Stimulated activated naive B cell treated with anti-CD40 and anti-IgM and Interleukin-4, amounts not matched to agents 10 μg/mL and 1 μg/mL and 100 μg/mL, for 72 hours (primary cell): ENCODE results near the gene TMEM63A.
"Not testable (repeated sequence)": the region's sequence is repeated elsewhere in the genome, so short reads cannot be mapped to it uniquely, and the experiment has no call there.

Experiments
- ATAC-seq, 2 donors: fragments of 150-1000 bp; cut with Tn5 transposase; replicated peaks; 2 replicates each; pipeline ENCODE4 v1.10.0; 2021; ENCODE audit warnings: moderate library complexity in 1 of 2
- DNase-seq: peaks from one replicate; pipeline ENCODE4 v3.0.0; 2021
- H3K27ac Mint-ChIP-seq: one replicate; pipeline ENCODE4 v1.8.0; 2022; ENCODE audit warnings: mild to moderate bottlenecking, mixed read lengths
- H3K27me3 Mint-ChIP-seq, 2 donors: one replicate each; pipeline ENCODE4 v1.8.0; 2022; ENCODE audit warnings: mixed read lengths in 2 of 2
- H3K36me3 Mint-ChIP-seq, 2 donors: one replicate each; pipeline ENCODE4 v1.8.0; 2022; ENCODE audit warnings: mixed read lengths in 2 of 2, mild to moderate bottlenecking in 1 of 2
- H3K4me1 Mint-ChIP-seq, 2 donors: one replicate each; pipeline ENCODE4 v1.8.0; 2022; ENCODE audit warnings: mixed read lengths in 2 of 2, mild to moderate bottlenecking in 1 of 2
- H3K4me3 Mint-ChIP-seq, 2 donors: one replicate each; pipeline ENCODE4 v1.8.0; 2022; ENCODE audit warnings: mild to moderate bottlenecking in 2 of 2, mixed read lengths in 2 of 2, moderate library complexity in 1 of 2
- H3K9me3 Mint-ChIP-seq, 2 donors: one replicate each; pipeline ENCODE4 v1.8.0; 2022; ENCODE audit warnings: mixed read lengths in 2 of 2, mild to moderate bottlenecking in 1 of 2

TMEM63A gene

DNA sequence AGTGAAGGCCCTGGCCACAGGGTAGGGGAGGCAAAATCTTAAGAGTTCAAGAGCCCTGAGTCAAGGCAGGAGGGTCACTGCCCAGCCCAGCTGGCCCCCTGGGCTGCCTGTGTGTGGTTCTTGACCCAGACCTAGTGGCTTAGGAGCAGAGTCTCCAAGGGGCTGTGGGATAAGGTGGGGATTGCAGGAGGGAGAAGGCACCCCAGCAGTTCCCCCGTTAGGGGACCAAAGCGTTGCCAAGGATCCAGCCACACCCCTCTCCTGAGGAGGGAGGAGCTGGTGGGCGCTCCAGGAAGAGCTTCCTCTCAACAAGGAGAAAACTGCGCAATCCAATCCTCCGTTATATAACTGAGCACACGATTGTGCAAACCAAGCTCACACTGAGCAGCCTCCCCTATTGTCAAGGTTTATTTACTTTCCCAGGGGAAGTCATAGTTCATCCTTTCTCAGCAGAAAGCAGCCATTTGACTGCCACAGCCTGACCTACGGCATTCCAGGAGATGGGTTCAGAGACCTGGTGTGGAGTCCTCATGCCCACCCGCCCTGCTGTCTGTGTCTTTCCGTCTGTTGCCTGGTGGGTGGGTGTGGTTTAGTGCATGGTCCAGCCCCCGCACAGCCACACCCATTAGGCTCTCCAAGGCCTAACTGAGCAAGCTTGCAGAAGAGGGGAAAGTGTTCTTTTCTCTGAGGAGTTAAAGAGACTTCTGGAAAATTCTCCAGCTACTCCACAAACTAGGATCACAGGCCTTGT lies 68.8 kb downstream of the TMEM63A start:
- ATAC-seq = no peak
- Mint-ChIP-seq H3K4me1 (peaks cover 5 to 25% of the 10 kb centered on the region in 2 donors), H3K27me3 (peaks cover 15 to 17% of the 10 kb centered on the region in 2 donors), H3K36me3 (no peaks in the 10 kb centered on the region), H3K9me3 (no peaks in the 10 kb centered on the region), H3K27ac (peak overlapping the region; percentile 9), H3K4me3 (no peak overlapping the region)
- no peak for DNase-seq

DNA sequence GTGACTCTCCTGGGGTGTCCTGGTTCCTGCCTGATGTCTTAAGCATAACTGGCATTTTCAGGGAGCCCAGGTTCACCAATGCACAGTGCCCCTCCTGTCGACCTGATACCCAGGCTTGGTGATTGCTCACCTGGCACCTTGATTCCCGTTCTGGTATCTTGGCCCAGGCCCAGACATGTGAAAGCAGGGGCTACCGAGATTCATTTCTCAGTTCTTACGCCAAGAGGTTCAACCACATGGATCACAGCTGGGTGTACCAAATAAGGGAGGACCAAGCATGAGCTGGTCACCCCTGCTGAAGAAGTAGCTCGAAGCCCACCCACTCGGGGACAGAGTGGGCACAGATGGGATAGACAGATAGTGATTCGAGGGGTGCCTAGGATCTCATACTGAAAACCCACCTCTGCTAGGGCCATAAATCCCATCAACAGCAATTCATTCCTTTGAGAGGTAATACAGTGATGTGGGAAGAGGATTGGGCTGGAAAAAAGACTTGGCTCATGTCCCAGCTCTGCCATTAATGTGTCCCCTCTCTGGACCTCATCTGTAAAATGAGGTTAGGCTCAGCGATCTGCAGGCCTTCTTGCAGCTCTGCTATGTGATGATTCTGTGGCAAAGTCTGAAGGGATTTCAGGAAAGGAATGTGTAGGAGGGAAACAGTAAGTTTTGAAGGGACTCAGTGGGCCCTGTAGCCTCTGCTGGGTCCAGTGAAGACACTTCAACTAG lies 69.5 kb downstream of the TMEM63A start:
- peaks cover 5 to 19% of the 10 kb centered on the region in 2 donors for H3K4me1 Mint-ChIP-seq
- peaks cover 17 to 21% of the 10 kb centered on the region in 2 donors for H3K27me3 Mint-ChIP-seq
- H3K27ac Mint-ChIP-seq = no peak overlapping the region
- ATAC-seq (no peak), DNase-seq (no peak)
- H3K9me3 Mint-ChIP-seq = no peaks in the 10 kb centered on the region
- no peak overlapping the region for H3K4me3 Mint-ChIP-seq
- no peaks in the 10 kb centered on the region for H3K36me3 Mint-ChIP-seq

GRCh38 chr1:225811622-225812487 lies 70.3 kb downstream of the TMEM63A start:
- H3K27ac Mint-ChIP-seq = no peak overlapping the region
- no peaks in the 10 kb centered on the region for H3K9me3 Mint-ChIP-seq
- no peak overlapping the region for H3K4me3 Mint-ChIP-seq
- H3K4me1 Mint-ChIP-seq = peaks cover 5 to 16% of the 10 kb centered on the region in 2 donors
- H3K36me3 Mint-ChIP-seq = no peaks in the 10 kb centered on the region
- DNase-seq (no peak), ATAC-seq (no peak)
- peaks cover 17 to 21% of the 10 kb centered on the region in 2 donors for H3K27me3 Mint-ChIP-seq

DNA sequence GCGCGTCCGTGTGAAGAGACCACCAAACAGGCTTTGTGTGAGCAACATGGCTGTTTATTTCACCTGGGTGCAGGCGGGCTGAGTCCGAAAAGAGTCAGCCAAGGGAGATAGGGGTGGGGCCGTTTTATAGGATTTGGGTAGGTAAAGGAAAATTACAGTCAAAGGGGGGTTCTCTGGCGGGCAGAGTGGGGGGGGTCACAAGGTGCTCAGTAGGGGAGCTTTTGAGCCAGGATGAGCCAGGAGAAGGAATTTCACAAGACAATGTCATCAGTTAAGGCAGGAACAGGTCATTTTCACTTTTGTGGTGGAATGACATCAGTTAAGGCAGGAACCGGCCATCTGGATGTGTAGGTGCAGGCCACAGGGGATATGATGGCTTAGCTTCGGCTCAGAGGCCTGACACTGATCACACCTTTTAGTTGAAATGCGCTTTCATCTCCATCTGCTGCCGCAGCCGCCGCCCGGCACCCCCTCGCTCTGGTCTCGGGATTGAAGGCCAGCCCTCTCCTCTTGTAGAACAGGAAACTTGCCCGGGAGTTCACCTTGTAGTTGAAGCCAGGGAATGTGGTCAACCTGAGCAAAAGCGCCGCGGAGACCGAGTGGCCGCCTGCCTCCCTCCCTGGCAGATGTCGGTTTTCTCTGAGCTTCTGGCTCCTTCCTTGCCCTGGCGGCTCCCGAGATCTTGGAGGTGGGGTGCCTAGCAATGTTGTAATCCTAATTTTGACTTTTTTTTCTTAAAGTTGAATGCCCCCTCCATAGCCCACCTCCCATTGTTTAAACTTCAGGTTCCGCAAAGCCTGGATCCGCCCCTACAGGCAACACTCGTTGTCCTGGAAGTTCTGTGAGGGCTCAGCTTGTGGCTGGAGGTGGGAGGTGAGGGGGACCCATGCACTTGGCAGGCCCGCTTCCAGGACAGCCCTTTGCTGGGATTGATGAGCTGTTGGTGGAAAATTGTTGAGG lies 71.3 kb downstream of the TMEM63A start:
- Mint-ChIP-seq H3K4me1 (peaks cover 5 to 16% of the 10 kb centered on the region in 2 donors), H3K27me3 (peaks cover 17 to 21% of the 10 kb centered on the region in 2 donors), H3K4me3 (peak overlapping the region; percentile 80 to 83), H3K27ac (peak overlapping the region; percentile 62)
- ATAC-seq, H3K9me3 Mint-ChIP-seq, DNase-seq, H3K36me3 Mint-ChIP-seq: not testable (repeated sequence)

DNA sequence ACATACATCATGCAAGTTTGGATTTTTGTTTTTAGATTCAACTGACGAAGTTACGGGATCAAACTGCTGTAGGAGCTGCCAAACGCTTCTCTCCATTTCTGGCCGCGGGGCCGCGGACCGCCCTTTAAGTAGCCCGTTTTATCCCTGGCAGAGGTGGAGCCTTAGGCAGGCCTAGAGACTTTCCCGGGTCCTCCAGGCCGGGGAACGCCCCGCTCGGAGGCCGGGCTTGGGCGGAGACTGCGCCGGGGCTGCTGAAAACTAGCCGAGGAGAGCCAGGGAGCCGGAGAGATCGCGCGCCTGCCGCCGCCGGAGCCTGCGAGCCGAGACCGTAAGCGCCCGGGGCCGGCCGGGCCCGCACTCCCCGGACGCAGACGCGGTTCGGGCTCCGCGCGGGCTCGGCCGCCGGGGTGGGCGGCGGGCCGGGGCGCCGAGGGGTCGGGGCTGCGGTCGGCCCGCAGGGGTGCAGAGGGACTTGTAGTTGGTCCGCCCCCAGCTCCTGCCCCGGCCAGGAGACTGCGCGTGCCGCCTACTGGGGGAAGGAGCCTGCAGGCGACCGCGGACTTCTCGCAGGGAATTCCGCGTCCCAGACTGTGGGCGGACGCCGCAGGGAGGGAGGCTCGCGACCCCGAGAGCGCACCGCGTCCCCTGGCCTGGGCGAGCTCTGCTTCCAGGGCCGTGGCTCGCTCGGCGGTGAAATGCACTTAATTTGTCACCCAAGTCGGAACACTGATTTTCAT lies 72.2 kb downstream of the TMEM63A start, which contains the start of gene EPHX1:
EPHX1 (plus strand) TSS at position 283 of the 737 bp plus-strand sequence. CDS start 18,606 bp downstream, outside the sequence.
- DNase-seq = peak; percentile 44
- Mint-ChIP-seq H3K4me3 (peak within 1 kb of the TSS; percentile 87 to 90), H3K9me3 (no peaks in the 10 kb centered on the region), H3K27ac (peak within 1 kb of the TSS; percentile 62), H3K4me1 (peaks cover 5 to 16% of the 10 kb centered on the region in 2 donors), H3K36me3 (no peaks in the 10 kb centered on the region), H3K27me3 (peaks cover 17 to 21% of the 10 kb centered on the region in 2 donors)
- ATAC-seq = peak; percentile 92 to 95

- H3K36me3 Mint-ChIP-seq = peaks cover 0 to 4% of the 10 kb centered on the region in 2 donors
- H3K4me1 Mint-ChIP-seq = peaks cover 5 to 16% of the 10 kb centered on the region in 2 donors
- no peak overlapping the region for H3K4me3 Mint-ChIP-seq
- no peak for ATAC-seq
- no peak for DNase-seq
- no peak overlapping the region for H3K27ac Mint-ChIP-seq
- H3K9me3 Mint-ChIP-seq = no peaks in the 10 kb centered on the region
- H3K27me3 Mint-ChIP-seq = peaks cover 17 to 21% of the 10 kb centered on the region in 2 donors
Measured at GRCh38 chr1:225808136-225808535, 74.0 kb downstream of the TMEM63A start.

DNA sequence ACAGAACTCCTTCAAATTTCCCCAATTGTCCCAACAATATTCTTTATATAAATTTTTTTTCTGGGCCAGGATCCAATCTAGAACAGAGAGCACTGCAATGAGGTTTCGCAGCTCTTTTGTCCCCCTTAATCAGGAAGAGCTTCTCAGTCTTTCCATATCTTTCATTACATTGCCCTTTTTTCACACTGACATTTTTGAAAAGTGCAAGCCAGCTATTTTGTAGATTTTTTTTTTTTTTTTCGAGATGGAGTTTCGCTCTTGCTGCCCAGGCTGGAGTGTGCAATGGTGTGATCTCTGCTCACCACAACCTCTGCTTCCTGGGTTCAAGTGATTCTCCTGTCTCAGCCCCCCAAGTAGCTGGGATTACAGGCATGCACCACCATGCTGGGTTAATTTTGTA lies 75.4 kb downstream of the TMEM63A start:
- H3K9me3 Mint-ChIP-seq, H3K4me3 Mint-ChIP-seq, H3K36me3 Mint-ChIP-seq, ATAC-seq, DNase-seq, H3K27ac Mint-ChIP-seq: not testable (repeated sequence)
- H3K4me1 Mint-ChIP-seq = peaks cover 4 to 16% of the 10 kb centered on the region in 2 donors
- H3K27me3 Mint-ChIP-seq = peaks cover 17 to 21% of the 10 kb centered on the region in 2 donors

GRCh38 chr1:225806249-225806648 lies 75.9 kb downstream of the TMEM63A start:
- H3K4me3 Mint-ChIP-seq = no peak overlapping the region
- no peaks in the 10 kb centered on the region for H3K9me3 Mint-ChIP-seq
- H3K4me1 Mint-ChIP-seq = peaks cover 4 to 16% of the 10 kb centered on the region in 2 donors
- peaks cover 17 to 21% of the 10 kb centered on the region in 2 donors for H3K27me3 Mint-ChIP-seq
- H3K27ac Mint-ChIP-seq = no peak overlapping the region
- ATAC-seq (no peak), DNase-seq (no peak)
- peaks cover 0 to 4% of the 10 kb centered on the region in 2 donors for H3K36me3 Mint-ChIP-seq

DNA sequence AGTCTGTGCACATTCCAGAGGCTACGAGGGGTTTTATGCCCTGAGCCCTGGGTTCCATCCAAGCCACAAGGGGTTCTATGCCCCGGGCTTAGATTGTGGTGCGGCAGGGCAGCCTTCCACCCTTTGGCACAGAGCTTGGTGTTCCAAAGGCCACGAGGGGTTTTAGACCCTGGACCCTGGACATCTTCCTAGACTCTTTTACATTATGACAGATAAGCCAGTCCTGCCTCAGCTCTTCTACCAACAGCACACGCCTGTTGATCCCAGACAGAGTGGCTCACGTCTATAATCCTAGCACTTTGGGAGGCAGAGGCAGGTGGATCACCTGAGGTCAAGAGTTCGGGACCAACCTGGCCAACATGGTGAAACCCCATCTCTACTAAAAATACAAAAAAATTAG lies 81.0 kb downstream of the TMEM63A start:
- not testable (repeated sequence) for ATAC-seq

GRCh38 chr1:225796097-225796496 lies 86.1 kb downstream of the TMEM63A start:
- H3K4me3 Mint-ChIP-seq, H3K27ac Mint-ChIP-seq, ATAC-seq, H3K4me1 Mint-ChIP-seq, H3K27me3 Mint-ChIP-seq, DNase-seq, H3K9me3 Mint-ChIP-seq: not testable (repeated sequence)
- H3K36me3 Mint-ChIP-seq = peaks cover 53 to 63% of the 10 kb centered on the region in 2 donors

More for the DNA sequence above, 81.0 kb downstream of the TMEM63A start:
- H3K4me3 Mint-ChIP-seq, H3K4me1 Mint-ChIP-seq, H3K27ac Mint-ChIP-seq, DNase-seq, H3K9me3 Mint-ChIP-seq, H3K27me3 Mint-ChIP-seq: not testable (repeated sequence)
- H3K36me3 Mint-ChIP-seq = peaks cover 16 to 22% of the 10 kb centered on the region in 2 donors
